HEK293T (cell line): Measurements from ENCODE around the gene WDPCP.

Experiments used
- ARNT ChIP-seq: fragments of 450-650 bp; IDR thresholded peaks from 2 replicates; pipeline ENCODE4 v1.6.1; 2017; ENCODE audit warnings: mild to moderate bottlenecking
- FOXA1 ChIP-seq: fragments of 450-650 bp; IDR thresholded peaks from 2 replicates; pipeline ENCODE4 v1.6.1; 2016; ENCODE audit warnings: mild to moderate bottlenecking
- SP1 ChIP-seq: fragments of 450-650 bp; IDR thresholded peaks from 2 replicates; pipeline ENCODE4 v1.6.1; 2017
- SUZ12 ChIP-seq: fragments of 450-650 bp; IDR thresholded peaks from 2 replicates; pipeline ENCODE4 v1.6.1; 2016; ENCODE audit warnings: mild to moderate bottlenecking
- TF ChIP-seq, protein P1 (sequence below): fragments of 450-650 bp; IDR thresholded peaks from 2 replicates; pipeline ENCODE4 v1.6.1; 2016

DNA sequence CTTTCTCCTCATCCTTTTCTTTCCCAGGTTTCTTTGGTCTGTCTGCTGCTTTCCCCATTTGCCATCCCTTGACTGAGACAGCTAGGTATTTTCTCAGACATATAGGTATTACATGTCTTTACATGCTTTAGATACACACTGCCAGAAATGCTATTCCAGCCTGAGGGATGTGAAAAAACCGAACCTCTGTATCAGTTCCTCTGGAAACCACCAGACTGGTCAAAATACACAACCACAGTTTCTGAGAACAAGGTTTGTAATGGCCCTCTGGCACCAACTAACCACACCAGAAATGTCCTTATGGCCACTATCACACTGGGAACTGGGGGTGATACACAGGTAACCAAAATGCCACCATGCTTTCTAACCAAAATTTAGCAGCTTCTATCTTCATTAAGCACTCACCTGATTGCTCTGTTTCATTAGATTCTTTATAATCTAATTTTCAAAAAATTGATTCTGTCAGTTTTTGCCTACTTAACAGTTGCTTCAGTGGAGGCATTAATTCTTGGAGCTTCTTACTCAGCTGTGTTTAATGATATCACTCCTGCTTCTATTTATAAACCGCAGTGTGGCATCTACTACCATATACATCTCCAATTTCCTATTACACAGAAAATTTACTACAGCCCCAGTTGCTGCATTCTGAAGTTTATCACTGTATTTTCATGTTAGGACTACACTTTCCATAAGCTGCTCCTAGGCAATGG is 243.5 kb downstream of the WDPCP start:
- TF ChIP-seq SP1 (no peak), SUZ12 (no peak), FOXA1 (no peak), ARNT (no peak)
- TF ChIP-seq, protein P1, sequence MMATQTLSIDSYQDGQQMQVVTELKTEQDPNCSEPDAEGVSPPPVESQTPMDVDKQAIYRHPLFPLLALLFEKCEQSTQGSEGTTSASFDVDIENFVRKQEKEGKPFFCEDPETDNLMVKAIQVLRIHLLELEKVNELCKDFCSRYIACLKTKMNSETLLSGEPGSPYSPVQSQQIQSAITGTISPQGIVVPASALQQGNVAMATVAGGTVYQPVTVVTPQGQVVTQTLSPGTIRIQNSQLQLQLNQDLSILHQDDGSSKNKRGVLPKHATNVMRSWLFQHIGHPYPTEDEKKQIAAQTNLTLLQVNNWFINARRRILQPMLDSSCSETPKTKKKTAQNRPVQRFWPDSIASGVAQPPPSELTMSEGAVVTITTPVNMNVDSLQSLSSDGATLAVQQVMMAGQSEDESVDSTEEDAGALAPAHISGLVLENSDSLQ = no peak
